GM12801 (cell line): Measurements from ENCODE around the gene PRR22.

Source experiments
- CTCF ChIP-seq: IDR thresholded peaks from one replicate; pipeline ENCODE4 v1.5.1; 2011; ENCODE audit warnings: control low read depth; ENCODE audit not compliant: insufficient read length; ENCODE audit errors: extremely low read depth

Gene PRR22

GRCh38 chr19:5787409-5788182 is 3.0 kb upstream of the PRR22 start:
- TF ChIP-seq CTCF = no peak

- TF ChIP-seq CTCF = no peak
These were observed 2.3 kb upstream of the PRR22 start for GRCh38 chr19:5786593-5787408.

- TF ChIP-seq CTCF = no peak
These were observed 877 bp upstream of the PRR22 start for GRCh38 chr19:5785423-5785822.

GRCh38 chr19:5782945-5783919 is 1.3 kb downstream of the PRR22 start:
- TF ChIP-seq CTCF = no peak

- TF ChIP-seq CTCF = no peak
These were observed 2.2 kb downstream of the PRR22 start for GRCh38 chr19:5782322-5782721.

GRCh38 chr19:5778402-5778801 is 6.1 kb downstream of the PRR22 start:
- TF ChIP-seq CTCF = no peak
